GM18861 (cell line): Measurements from ENCODE around the gene ELMO2.
A peak's percentile ranks its signal among the peaks of the same experiment; 100 is the strongest.

Experiments
- ATAC-seq: cut with Tn5 transposase; IDR thresholded peaks from one replicate; pipeline ENCODE4 v1.9.1; 2021; ENCODE audit not compliant: unreplicated experiment

Gene ELMO2

DNA sequence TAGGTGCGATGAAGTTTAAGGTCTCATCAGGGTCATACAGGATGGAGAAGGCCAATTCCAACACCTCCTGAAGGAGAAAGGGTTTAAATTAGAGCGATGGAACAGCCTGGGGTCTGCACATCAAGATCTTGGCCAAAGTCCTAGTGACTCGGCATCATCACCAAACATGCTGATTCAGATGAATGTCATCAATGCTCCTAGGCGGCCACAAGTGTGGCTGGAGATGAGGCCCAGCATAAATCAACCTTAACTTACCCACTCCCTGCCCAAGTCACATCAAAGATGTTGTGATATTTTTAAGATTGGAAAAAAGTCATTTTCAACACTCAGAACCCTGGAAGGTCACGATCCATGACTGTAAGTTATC, 37.5 kb downstream of the ELMO2 start:
- ATAC-seq: no peak

DNA sequence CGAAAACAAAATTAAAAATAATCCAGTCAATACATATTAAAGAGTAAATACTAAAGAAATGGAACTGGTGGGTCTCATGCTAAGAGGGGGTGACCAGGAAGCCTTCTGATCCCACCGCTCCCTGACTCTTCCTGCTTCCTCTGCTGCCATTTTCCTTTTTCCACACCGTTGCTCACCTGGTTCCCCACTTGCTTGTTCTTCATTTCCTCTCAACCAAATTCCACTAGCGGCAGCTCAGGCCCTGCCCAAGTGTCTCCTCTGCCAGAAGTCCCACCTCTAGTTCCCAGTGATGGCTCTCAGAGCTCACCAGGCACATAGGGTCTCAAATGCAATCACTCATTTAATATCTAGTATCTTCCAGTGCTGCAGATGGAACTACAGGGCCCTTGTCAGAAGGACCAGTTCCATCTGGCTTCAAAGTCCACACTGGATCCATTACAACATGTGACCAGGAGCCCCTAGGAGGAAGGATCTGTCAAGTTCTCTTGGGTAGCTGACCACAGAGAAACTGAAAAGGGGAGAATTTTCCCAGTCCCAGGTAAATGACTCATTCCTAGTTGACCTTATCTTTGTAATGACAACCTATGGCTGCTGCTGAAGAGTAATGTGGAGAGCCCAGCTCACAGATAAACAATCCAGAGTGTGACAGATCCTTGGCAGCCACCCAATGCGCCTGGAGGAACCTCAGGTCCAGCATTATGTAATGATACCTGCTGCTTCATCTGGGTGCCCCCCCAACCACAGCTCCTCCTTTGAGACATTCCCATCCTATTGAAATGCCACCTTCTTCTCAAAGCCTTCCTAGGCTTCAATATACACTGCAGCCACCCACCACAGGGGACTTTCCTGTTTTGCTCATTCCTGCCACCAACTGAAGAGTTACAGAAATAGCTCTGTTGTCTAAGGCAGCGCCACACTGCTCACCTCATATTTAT, 38.2 kb downstream of the ELMO2 start:
- ATAC-seq: no peak

DNA sequence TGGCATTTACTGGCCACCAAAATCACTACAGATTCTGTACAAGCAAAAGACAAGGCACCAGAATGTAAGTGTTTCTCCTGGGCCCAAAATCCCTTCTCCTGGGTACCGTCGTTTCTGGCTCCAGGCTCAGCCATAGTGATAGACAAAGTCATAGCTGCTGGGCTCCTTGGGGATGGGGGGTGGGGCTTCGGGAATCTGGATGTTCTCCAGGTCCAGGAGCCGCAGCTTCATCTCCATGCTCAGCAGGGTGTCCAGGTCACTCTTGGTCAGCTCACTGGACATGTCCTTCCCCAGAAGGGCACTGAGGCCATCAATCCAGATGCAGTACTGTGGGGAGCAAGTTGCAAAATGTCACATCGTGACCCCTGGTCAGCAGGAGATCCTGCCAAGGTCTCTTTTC, 39.2 kb downstream of the ELMO2 start:
- ATAC-seq: no peak

DNA sequence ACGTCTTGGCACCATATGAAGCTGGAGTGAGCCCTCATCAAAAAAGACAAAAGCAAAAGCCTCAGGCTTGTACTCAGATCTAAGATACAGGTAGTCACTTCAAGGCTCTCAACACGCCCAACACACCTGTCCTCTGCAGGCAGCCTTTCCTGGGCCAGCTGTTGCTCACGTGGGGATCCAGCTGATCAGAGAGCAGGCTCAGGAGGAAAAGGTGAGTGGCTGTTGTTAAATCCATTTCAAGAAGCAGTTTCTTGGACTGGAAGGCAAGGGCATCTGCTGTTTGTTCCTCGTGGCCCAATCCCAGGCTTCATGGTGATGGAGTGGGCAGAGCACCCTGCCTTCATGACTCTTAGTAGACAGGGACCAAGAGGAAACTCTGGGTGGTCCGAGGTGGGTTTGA, 39.6 kb downstream of the ELMO2 start:
- ATAC-seq: no peak

DNA sequence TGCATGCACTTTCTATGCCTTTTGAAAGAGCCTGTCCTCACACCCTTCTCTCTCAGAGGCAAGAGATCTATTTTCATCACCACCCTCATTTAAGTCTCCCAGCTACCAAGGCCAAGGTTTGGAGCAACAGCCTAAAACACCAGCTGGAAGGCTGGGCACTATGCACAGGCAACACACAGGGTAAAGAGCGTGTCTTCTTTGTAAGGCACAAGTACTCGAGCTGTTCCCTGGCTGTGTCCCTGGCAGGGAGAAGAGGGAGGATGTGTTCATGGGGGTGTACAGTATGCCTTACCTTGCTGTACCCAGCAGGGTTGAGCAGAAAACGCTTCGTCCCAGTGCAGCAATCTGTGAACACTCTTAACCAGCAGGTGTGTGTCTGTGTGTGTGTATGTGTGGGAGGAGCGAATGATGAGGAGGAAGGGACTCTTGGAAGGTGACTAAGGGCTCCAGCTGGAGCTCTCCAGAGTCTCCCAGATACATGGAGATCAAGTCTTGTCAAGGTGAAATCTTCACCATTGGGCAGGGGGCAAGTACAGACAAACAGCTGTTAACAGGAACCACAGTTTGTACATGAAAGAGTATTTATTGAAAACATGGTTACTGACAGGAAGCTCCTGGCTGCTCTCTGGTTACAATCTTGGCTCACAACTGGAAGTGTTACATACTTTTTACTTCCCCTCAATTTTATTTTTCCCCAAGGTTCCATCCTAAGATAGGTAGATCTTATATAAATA, 40.8 kb downstream of the ELMO2 start:
- no peak for ATAC-seq

DNA sequence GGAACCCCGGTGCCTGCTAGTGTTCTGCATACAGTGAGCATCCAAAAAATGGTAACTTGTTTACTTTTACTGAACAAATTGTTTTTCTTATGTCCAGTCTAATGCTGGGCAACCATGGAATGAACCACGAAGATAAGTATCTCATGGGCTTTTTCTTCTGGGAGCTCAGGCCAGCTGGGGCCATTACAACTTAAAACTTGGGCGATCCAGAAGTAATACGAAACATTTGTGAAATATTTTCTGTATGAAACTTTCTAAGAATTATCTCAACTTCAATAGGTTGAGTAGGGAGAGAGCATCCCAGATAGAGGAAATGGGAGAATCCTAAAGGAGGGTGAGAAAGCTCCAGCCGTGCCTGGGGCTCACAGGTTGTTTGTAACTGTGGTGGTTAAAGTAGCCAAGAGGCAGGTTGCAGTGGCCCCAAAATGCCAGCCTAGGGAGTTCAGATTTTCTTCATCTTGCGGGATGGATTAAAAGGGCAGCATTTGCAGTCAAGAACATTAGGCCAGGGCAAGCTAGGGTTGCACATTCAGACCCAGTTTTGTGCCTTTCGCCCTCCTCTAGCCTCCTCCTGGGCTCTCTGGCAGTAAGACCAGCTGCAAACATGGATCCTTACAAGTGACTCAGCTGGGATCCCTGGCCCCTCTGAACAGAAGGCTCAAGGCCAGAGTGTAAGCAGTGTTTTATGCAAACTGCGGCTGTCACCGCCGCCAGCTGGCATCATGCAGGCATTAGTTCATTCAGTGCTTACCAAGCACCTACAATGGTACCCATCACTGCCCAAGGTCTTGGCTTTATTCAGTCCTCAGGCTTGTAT, 41.5 kb downstream of the ELMO2 start:
- ATAC-seq: no peak

DNA sequence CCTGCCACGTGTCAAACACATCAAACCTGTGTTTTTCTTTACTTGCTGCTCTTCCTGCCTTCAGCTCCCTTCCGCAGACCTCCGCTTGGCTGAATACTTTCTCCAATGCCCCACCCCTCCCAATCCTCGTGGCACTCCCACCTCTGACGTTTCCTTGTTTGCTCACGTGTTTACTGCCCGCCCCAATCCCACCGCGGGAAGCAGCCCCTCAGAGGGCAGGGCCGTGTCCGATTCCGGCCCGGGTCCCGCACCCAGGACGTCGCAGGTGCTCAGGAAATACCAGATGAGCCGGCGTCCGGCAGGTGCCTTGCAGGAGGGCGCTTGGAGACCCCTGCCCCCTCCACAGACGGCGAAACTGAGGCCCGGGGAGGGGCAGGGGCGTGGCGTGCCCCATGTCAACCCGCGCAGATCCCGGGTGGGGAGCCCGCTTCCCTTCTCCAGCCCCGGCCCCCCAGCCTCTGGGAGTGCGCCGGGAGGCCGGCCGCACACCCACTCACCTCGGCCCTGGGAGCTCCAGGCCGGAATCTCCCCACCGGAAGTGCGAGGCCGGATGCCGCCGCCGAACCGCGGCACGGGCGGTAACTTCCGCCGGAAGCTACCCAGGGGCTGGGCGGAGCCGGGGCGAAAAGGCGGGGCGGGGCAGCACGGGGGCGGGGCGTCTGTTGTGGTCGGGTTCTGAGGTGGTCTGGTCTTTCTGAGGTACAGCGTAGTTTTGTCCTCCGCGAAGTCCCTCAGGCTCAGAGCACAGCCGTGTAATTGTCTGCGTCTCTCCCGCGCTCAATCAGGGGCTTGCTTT, 42.3 kb downstream of the ELMO2 start:
- peak; percentile 46 for ATAC-seq

DNA sequence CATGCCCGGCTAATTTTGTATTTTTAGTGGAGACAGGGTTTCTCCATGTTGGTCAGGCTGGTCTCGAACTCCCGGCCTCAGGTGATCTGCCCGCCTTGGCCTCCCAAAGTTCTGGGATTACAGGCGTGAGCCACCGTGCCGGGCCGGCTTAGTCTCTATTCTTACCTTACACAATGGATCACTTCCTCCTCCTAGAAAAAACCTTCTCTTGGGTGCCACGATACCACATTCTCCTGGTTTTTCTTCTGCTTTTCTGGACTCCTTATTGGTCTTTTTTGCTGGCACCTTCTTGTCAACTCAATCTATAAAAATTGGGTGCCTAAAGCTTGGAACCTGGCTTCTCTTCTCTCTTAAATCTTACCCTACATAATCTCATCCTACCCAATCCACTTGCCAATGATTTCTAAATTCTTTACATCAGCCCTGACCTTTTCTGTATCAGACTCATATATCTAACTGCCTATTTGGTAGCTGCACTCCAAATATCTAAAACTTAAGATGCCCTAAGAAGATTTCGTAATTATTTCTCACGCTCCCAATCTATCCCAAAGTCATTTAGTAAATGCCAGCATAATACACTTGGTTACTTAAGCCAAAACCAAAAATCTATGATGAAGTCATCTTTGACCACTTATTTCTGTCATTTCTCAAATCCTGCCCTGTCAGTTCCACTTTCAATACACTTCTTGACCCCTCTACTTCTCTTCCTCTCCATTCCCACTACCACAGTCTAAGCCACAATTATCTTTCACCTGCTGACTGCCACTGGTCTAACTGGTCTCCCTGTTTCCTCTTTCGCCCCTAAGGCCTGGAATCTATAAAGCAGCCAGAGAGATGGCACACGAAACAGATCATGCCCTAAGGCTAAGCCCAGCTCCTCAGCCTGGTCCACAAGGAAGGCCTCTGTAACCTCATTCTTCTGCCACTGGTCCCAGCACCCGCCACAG, 43.2 kb downstream of the ELMO2 start:
- peak; percentile 3 for ATAC-seq

DNA sequence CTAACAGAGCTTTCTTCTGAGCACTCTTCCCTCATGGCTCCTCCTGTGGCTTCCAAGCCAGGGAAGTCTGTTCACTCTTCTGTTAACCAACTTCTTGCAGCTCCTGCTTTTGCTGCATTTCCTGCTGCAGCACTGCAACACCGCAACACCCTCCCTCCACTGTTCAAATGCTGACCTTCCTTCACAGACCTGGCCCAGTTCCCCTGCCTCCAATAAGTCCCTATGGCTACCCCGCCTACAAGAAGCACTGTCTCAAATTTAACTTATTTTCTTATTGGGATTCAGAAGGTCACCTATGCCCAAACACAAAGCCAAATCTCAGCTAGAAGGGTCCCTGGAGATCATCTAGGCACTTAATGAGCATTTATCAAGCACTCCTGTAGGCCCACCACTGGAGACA, 44.6 kb downstream of the ELMO2 start:
- ATAC-seq: no peak

DNA sequence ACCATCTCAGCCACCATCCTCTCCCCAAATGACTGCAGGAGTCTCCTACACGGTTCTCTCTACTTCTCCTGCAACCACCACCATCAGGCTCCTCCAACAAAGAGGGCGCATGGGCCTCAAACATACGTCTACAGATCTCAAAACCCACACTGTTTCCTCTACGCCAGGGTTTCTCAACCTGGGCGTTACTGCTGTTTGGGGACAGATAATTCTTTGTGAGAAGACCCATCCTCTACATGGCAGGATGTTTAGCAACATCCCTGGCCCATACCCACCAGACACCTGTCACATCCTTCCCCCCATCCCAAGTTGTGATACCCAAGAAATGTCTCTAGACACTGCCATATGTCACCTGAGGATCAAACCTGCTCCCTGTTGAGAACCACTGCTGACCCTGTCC, 45.0 kb downstream of the ELMO2 start:
- no peak for ATAC-seq

DNA sequence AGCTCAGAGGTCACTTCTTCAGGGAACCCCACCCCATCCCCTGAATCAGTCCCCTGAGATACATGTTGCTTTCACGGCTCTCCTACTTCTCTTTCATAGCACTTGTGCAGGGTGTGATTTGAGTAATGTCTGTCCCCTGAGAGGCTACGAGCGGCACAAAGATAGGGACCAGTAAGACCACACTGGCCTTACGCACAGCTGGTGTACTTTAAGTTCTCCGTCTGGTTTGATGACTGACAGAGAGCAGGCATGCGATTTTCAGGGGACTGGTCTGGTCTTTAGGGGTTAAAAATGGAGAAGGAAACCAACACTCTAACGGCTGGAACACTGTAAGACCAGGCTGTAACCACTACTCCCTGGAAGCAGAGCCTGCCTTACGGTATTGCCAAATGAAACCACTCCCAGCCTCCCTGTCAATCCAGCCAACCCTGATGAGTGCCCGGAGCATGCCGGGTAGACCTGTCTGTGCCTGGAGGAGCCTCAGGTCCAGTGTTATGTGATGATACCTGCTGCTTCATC, 47.1 kb downstream of the ELMO2 start:
- peak; percentile 60 for ATAC-seq

DNA sequence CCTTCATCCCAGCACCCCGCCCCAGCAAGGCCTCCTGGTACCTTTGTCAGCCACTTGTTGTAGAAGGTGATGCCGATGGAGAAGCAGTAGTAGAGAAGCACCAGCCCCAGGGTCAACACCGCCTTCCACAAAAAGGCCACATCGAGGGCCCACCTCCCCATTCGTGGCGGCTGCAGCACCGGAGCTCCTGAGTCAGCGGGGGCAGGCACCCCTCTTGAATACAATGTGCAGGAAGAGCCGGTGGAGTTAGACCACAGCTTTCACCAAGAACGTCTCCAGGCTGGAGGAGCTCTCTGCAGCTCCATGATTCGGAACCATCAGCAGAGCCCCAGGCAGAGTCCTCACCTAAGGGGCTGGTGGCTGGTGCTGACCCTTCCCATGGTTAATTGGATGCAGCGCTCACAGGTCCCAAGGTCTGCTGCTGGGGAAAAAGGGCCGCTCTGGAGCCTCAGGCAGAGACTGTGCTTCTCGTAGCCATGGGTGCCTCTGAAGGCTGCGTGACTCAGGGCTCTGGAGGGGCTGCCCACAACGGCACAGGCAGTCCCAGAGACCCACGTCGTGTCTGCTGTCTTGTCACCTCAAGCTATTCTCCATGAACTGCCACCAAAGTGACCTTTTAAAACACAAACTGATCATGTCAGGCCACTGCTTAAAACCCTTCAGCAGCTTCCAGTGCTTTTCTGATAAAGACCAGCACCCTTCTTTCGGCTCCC, 47.9 kb downstream of the ELMO2 start:
- no peak for ATAC-seq

DNA sequence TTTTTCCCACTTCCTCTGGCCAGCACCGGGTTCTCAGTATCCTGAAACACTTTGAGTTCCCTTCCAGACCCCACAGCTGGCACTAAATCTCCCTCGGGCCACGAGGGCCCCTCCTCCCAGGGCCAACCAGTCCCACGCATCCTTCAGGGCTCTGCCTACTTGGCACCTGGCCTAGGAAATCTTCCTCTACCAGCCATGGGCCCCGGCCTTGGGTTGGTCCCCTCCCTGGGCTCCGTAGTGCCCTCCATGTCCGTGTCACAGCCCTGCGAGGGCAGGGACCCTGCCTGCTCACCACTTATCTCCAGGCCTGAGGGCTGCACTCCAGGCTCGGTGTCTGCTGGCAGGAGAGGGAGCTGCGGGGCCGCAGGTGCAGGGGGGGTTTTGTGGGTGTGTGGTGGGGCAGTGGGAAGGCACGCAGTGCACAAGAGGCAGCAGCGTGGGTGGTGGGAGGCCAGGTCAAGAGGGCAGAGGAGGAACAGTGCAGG, 49.3 kb downstream of the ELMO2 start:
- no peak for ATAC-seq

DNA sequence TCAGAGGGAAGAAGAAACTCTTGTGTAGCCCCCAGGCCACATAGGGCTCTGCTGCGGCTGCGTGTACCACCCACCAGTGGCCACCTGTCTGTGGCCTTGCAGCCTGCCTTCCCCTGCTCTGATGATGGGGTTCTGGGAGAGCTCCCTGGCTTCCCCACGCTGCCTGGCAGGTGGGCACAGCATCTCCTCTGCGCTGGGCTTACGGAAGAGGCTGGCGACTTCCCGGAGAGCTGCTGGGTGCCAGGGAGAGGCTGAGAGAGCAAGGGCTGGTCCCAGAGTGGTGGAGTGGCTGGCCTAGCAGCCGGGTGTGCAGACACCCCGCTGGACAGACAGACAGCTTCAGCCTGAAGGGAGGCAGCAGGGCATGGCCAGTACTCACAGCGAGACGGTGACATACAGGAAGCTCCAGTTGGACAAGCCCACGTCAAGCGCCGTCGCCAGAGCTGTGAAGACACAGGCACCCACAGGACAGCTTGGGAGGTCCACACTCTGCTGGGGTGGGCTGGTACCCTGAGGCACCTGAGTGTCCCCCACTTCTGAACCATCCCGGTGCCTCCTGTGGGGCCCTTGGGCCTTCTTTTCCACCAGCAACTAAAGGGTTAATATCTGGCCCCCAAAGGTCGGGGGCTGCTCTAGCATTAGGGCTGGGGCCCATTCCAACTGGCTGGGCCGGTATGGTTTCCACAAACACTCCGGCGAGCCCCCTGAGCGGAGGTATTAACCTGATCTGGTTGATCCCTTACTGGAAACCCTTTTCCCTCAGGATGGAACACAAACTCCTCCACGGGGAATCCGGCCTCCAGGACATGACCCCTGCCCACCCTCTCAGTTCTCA, 50.0 kb downstream of the ELMO2 start:
- no peak for ATAC-seq

DNA sequence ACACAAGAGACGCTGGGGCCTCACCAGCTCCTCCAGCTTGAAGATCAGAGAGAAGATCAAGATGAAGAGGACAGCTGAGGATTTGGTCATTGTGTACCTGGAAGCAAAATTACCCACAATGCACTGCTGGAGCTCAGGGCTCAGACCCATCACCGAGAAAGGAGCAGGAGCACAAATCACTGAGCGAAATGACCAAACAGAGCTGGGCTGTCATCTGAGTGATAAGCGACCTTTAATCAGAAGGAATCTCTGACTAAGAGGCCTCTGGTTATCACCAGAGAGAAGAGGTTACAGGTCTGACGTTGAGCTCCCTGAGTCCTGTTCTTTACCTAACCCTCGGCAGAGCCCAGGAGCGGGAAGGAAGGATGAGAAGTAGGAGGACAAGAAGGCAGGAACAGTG, 50.6 kb downstream of the ELMO2 start:
- no peak for ATAC-seq

DNA sequence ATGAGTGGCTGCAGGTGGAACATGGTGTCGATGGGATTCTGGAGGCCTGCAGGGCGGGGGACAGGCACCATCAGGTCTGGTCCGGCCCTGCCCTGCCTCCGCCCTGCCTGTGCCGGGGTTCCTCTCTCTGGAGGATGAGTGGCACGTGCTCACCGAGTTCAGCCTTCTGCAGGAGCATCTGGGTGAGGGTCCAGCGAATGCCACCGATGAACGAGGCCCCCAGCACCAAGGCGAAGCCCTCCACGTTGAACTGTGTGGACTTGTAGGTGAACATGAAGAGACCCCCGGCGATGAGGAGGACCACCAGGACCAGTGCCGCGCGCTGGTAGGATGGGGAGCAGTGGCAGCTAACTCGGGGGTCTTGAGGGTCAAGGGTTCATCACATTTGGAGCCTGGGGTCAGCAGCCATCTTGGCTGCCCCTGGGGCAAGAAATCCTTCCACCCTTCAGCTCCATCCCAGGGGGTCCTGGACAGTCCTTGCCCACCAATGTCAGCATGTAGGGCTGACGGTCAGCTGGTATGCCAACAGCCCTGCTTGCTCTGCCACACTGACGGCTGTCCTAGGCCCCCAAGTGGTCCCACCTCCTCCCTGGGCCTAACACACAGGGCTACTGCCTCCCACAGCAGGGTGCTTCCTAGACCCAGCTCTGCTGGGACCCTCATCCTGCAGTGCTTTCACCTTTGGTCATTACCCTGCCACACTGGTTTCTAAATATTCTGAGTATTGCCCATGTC, 51.3 kb downstream of the ELMO2 start:
- no peak for ATAC-seq

DNA sequence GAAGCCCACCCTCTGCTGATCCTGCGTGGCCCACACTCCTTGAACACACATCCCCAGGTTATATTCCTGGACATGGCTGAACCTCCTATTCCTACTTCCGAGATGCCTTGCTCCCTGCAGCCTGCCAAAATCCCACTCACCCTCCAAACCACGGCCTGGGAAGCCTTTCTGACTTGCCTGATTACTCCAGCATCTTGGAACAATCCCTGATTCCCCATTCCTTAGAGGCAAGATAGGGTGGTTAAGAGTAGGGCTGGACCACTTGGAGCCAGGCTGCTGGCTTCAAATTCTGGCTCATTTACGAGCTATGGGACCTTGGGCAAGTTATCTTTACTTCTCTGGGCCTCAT, 52.2 kb downstream of the ELMO2 start:
- ATAC-seq: no peak
